Lower leg skin (tissue), 3 donors: ENCODE measurements around the gene TMEM163.

Experiments
- POLR2A ChIP-seq, 2 donors: fragments of 450-650 bp; IDR thresholded peaks; one replicate each; pipeline ENCODE4 v1.6.1; 2016 to 2017; ENCODE audit warnings: antibody characterized with exemption in 2 of 2, mild to moderate bottlenecking in 1 of 2, moderate library complexity in 1 of 2
- TF ChIP-seq, protein P1 (sequence below), 3 donors: fragments of 450-650 bp; IDR thresholded peaks; one replicate each; pipeline ENCODE4 v1.5.1; 2016; ENCODE audit warnings: antibody characterized with exemption in 3 of 3, mild to moderate bottlenecking in 3 of 3, moderate library complexity in 2 of 3

DNA sequence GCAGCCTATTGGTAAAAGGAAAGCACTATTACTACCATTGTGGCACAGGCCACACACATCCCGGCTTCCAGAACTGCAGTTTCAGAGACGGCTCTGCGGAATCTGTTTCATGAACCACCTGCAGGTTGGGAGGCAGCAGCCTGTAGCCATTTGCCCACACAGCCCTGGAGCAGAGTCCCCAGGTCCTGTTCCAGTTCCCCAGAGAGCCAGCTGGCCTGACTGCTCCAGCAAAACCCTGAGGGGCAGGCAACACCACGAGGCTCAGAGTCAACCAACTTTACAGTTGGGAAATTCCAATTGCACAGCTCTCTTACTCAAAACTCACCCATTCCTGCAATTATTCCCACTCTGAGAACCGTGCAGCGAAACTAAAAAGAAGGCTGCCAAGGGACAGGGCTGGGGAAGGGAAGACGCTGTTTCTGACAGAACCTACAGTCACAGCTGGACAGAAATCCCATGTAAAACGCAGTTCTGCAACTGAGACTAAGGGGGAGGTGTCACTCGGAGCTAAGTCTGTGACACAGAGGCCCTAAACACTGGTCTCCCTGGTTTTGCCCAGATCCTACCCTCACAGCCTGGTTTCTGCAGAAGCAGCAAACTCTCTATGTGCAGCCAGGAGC, 219.4 kb downstream of the TMEM163 start:
- TF ChIP-seq, protein P1, sequence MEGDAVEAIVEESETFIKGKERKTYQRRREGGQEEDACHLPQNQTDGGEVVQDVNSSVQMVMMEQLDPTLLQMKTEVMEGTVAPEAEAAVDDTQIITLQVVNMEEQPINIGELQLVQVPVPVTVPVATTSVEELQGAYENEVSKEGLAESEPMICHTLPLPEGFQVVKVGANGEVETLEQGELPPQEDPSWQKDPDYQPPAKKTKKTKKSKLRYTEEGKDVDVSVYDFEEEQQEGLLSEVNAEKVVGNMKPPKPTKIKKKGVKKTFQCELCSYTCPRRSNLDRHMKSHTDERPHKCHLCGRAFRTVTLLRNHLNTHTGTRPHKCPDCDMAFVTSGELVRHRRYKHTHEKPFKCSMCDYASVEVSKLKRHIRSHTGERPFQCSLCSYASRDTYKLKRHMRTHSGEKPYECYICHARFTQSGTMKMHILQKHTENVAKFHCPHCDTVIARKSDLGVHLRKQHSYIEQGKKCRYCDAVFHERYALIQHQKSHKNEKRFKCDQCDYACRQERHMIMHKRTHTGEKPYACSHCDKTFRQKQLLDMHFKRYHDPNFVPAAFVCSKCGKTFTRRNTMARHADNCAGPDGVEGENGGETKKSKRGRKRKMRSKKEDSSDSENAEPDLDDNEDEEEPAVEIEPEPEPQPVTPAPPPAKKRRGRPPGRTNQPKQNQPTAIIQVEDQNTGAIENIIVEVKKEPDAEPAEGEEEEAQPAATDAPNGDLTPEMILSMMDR (IDR thresholded peaks at IDR 0.05): no peak
- no peak for TF ChIP-seq POLR2A (IDR thresholded peaks at IDR 0.05)
